SK-MEL-5 (cell line): Measurements from ENCODE around the gene TRIM14. TPM values are rescaled to one million over a fixed set of nuclear protein-coding genes. Genes with fewer than 3 reads are reported as not detected.

Source experiments
- DNase-seq: peaks from one replicate; pipeline ENCODE4 v3.0.0-alpha.2; 2016; ENCODE audit warnings: low read depth, low spot score
- in situ Hi-C: cut with HindIII; loops from 2 replicates; pipeline ENCODE4 v1.10.0; 2016; ENCODE audit warnings: low sequenced_read_pairs, high pct_unique_total_duplicates, low pct_unique_long_range_greater_than_20kb
- polyA plus RNA-seq, 2 experiments: library from polyadenylated mRNA; depleted of rRNA; stranded (reverse); fragments of >200 nt; gene quantifications; 2 replicates each; pipeline ENCODE4 v1.2.3, GENCODE V29; 2015
- total RNA-seq: library from RNA; depleted of rRNA; stranded (reverse); fragments of >200 nt; shearing (Covaris generic); gene quantifications from 2 replicates; pipeline ENCODE4 v1.2.3, GENCODE V29; 2014; rRNA removed

The TRIM14 gene, protein sequence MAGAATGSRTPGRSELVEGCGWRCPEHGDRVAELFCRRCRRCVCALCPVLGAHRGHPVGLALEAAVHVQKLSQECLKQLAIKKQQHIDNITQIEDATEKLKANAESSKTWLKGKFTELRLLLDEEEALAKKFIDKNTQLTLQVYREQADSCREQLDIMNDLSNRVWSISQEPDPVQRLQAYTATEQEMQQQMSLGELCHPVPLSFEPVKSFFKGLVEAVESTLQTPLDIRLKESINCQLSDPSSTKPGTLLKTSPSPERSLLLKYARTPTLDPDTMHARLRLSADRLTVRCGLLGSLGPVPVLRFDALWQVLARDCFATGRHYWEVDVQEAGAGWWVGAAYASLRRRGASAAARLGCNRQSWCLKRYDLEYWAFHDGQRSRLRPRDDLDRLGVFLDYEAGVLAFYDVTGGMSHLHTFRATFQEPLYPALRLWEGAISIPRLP
- total RNA-seq = 3.8 and 4.1 TPM in 2 replicates
- polyA plus RNA-seq (2015; cell fraction: cytosol; rRNA removed) = 11.3 and 20.0 TPM in 2 replicates
- polyA plus RNA-seq (2015; cell fraction: nucleus; rRNA removed) = 6.5 and 6.9 TPM in 2 replicates

DNA sequence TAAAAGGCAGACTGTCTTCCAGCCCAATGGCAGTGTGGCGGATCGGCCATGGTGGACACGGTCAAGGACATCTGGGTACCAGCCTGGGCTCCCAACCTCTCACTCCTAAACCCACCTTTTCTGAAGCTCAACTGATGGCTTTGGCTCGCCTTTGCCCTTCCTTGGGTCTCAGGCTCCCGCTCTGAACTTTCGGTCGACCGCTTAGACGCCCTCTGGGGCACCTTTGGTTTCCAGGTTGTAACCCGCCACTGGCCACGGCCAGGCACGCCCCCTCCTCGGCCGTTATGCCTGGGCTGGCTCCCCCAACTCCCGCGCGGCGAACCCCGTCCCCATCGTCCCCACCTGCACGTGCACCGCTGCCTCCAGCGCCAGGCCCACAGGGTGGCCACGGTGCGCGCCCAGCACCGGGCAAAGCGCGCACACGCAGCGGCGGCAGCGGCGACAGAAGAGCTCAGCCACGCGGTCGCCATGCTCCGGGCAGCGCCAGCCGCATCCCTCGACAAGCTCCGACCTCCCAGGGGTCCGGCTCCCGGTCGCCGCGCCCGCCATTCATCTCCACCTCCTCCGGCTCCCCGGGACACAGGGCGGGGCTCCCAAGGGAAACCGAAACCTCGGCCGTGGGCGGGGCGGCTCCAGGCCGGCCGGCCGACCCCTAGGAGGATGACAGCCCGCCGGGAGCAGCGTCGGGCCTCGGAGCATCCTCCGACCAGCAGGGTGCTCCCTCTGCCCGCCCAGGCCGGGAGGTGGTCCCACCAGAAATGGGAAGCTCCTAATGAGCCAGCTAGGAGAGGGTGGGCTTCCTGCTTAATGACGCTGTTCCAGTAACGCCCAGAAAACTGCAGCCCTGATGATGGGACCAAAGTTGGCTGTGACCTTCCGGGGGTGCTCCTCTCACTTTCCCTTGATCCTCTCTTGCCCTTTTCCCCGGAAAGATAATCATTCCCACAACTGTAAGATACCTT is at the start of gene TRIM14:
Gene TRIM14 (minus strand): TSS at position 583 of the 962 bp plus-strand sequence. CDS start 34 bp downstream, at position 549.
- in situ Hi-C loops = no loop called here
- DNase-seq = peak; percentile 48

- in situ Hi-C loops = no loop called here
Measured at GRCh38 chr9:98168153-98168780, 49.2 kb upstream of the TRIM14 start.

GRCh38 chr9:98164912-98165311 is 45.9 kb upstream of the TRIM14 start:
- in situ Hi-C loops = no loop called here
- no peak for DNase-seq

More at GRCh38 chr9:98168153-98168780, 49.2 kb upstream of the TRIM14 start:
- DNase-seq = no peak

DNA sequence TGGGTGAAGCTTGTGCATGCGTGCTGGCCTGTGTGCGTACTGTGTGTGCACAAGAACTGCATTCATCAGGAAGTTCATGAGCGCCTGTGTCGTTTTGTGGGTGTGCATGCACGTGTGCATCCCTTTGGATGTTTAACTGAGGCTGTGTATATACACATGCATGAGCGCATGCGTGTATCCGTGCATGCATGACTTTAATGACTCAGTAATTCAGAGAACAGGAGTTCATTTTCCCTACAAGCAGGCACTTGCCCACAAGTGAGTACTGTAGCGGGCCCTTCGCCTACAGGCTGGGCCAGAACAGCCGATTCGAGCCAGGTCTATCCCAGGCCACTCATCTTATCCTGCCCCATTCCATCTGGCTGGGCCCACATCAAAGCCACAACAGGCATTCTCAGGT is 43.6 kb upstream of the TRIM14 start:
- no peak for DNase-seq
- in situ Hi-C loops = no loop called here

DNA sequence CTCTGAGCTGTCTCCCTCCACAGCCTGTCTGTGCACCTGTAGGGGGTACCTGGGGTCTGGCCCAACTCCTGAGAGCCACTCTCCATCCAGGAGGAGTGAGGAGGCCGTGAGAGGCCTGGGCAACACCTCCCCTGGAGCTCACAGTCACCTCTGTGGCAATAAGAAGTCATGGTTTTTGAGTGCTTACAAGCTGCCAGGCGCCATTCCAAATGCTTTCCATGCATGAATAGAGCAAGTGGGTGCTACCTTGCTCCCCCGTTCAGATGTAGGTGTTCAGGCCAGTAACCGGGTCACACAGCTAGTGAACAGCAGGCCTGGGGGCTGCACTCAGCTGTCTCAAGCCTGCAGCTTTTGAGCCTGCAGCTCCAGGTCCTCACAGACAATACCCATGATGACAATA is 42.8 kb upstream of the TRIM14 start:
- DNase-seq = no peak
- in situ Hi-C loops = no loop called here

DNA sequence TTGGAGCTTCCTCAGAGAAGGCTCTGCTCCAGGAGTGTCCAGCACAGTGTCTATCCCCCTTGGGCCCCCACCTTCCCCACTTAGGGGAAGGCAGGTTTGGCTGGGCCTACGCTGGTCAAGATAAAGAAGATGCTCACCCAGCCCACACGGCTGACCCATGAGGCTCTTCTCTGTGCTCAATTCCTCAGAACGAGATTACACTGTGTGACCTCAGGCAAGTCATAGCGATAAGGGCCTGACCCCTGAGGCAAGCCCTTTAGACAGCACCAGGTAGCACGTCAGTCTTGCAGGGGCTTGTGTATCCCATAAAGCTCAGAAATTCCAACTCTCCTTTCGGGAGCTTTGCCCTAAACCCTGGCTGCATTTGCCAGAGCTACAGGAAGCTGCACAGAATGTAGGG is 40.8 kb upstream of the TRIM14 start:
- in situ Hi-C loops = no loop called here
- DNase-seq = no peak

DNA sequence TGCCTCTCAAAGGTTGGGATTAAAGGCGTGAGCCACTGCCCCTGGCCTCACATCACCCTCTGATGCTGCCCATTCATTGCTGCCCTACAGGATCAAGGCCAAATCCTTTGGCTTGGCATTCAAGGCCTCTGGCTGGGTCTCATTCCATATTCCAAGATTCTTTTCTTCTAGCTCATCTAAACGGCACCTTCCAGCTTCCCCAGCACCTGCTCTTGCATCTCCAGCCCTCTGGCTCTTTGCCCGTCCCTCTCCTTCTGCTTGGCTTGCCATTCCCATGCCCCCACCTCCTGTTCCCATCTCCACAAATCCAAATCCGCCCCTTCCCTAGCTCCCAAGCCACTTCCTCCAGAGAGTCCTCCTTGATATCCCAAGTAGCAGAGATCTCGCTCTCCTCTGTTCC is 40.3 kb upstream of the TRIM14 start:
- in situ Hi-C loops = no loop called here
- no peak for DNase-seq

GRCh38 chr9:98158071-98158831 is 39.2 kb upstream of the TRIM14 start:
- in situ Hi-C loops = no loop called here
- no peak for DNase-seq

GRCh38 chr9:98157372-98157771 is 38.4 kb upstream of the TRIM14 start:
- DNase-seq = no peak
- in situ Hi-C loops = no loop called here

DNA sequence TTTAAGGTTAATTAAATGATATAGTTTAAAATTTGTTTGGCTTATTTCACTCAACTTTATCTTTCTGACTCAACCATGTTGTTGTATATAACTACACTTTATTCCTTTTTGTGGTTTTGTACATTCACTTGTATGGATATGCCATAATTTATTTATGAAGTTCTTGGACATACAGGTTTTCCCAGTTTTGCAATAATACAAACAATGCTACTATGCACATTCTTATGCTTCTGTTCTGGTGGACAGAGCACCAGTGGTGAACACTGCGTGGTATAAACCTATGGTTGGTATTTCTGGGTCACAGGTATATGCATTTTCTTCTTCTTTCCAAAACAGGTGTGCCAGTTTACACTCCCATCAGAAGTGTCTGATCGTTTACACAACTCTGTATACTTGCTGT is 35.7 kb upstream of the TRIM14 start:
- in situ Hi-C loops = no loop called here
- DNase-seq = no peak

GRCh38 chr9:98152526-98152925 is 33.5 kb upstream of the TRIM14 start:
- no peak for DNase-seq
- in situ Hi-C loops = no loop called here

- no peak for DNase-seq
- in situ Hi-C loops = no loop called here
Measured at GRCh38 chr9:98150721-98151120, 31.7 kb upstream of the TRIM14 start.

DNA sequence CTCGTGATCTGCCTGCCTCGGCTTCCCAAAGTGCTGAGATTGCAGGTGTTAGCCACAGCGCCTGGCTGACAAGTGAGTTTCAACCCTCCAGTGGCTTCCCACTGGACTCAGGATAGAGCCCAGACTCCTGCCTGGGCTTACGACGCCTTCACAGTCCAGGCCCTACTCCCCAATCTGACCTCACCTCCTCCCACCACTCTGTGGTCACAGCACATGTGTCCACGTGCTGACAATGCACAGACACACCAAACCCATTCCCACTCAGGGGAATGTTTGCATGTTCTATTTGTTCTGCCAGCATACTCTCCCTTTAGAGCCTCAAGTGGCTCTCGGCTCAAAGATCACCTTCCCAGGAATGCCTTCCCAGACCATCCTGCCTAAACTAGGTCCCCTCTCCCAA is 31.1 kb upstream of the TRIM14 start:
- no peak for DNase-seq
- in situ Hi-C loops = no loop called here

GRCh38 chr9:98149422-98149821 is 30.4 kb upstream of the TRIM14 start:
- DNase-seq = no peak
- in situ Hi-C loops = no loop called here

- DNase-seq = no peak
- in situ Hi-C loops = no loop called here
Measured at GRCh38 chr9:98148486-98148885, 29.5 kb upstream of the TRIM14 start.

DNA sequence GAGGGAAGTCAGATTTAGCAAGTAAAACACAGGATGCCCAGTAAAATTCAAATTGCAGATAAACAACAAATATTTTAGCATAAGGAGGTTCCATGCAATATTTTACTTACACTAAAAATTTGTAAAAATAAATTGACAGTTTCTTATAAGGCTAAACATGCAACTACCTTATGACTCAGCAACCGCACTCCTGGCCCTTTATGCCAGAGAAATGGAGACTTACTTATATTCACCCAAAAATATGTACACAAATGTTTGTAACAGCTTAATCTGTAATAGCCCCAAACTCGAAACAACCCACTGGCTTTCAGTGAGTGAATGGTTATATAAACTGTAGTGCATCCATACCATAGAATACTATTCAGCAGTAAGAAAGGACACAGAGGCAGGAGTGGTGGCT is 28.6 kb upstream of the TRIM14 start:
- in situ Hi-C loops = no loop called here
- DNase-seq = no peak
